ENCODE results near the gene YES1. TPM values are rescaled to one million over a fixed set of nuclear protein-coding genes. Genes with fewer than 3 reads are reported as not detected.

Gene YES1
- total RNA-seq, 4 donors from 2014 or later: 49.4 to 128 (median 96.0) TPM

- Histone ChIP-seq H3K4me3 (no peak overlapping the region), H3K36me3 (no peaks in the 10 kb centered on the region), H3K27me3 (no peaks in the 10 kb centered on the region), H3K4me1 (peaks cover 0 to 13% (median 3%) of the 10 kb centered on the region in 4 donors), H3K9me3 (no peaks in the 10 kb centered on the region), H3K27ac (no peak overlapping the region)
- in situ Hi-C loops (cut with MboI; ENCODE audit: low pct_ligation_motif_present in 1 of 4, low pct_unique_long_range_greater_than_20kb in 1 of 4, low sequenced_read_pairs in 3 of 4) (no loop called here), intact Hi-C loops (cut with DNase I; ENCODE audit: low total_unique reads) (no loop called here)
- 80 to 84% methylated on average over 1 to 2 of the region's 2 CpGs for WGBS, 2 donors (ENCODE audit: low coverage in 1 of 2)
- TF ChIP-seq POLR2A (IDR thresholded peaks at IDR 0.05) (no peak), EP300 (IDR thresholded peaks at IDR 0.05; ENCODE audit: low read depth) (no peak), CTCF (IDR thresholded peaks at IDR 0.05) (no peak), POLR2AphosphoS5 (IDR thresholded peaks at IDR 0.05) (no peak)
- no peak for DNase-seq
Measured at GRCh38 chr18:840516-840915, 28.5 kb upstream of the YES1 start.

- Histone ChIP-seq H3K27me3 (no peaks in the 10 kb centered on the region), H3K27ac (no peak overlapping the region), H3K4me1 (peaks cover 0 to 8% (median 2%) of the 10 kb centered on the region in 4 donors), H3K4me3 (no peak overlapping the region), H3K36me3 (no peaks in the 10 kb centered on the region), H3K9me3 (no peaks in the 10 kb centered on the region)
- intact Hi-C loops (cut with DNase I; ENCODE audit: low total_unique reads) (no loop called here), in situ Hi-C loops (cut with MboI; ENCODE audit: low pct_ligation_motif_present in 1 of 4, low pct_unique_long_range_greater_than_20kb in 1 of 4, low sequenced_read_pairs in 3 of 4) (no loop called here)
- DNase-seq: no peak
- WGBS, 2 donors (ENCODE audit: low coverage in 1 of 2): 50 to 71% methylated on average over 1 of the region's 1 CpG
- TF ChIP-seq POLR2AphosphoS5 (IDR thresholded peaks at IDR 0.05) (no peak), EP300 (IDR thresholded peaks at IDR 0.05; ENCODE audit: low read depth) (no peak), CTCF (IDR thresholded peaks at IDR 0.05) (no peak), POLR2A (IDR thresholded peaks at IDR 0.05) (no peak)
Measured at GRCh38 chr18:840023-840408, 28.0 kb upstream of the YES1 start.

- no peak overlapping the region for H3K27ac ChIP-seq
- no peak overlapping the region for H3K4me3 ChIP-seq
- peaks cover 0 to 3% (median 0%) of the 10 kb centered on the region in 4 donors for H3K4me1 ChIP-seq
- peak; percentile 89 for DNase-seq
- no peaks in the 10 kb centered on the region for H3K27me3 ChIP-seq
- in situ Hi-C loops (cut with MboI; ENCODE audit: low pct_ligation_motif_present in 1 of 4, low pct_unique_long_range_greater_than_20kb in 1 of 4, low sequenced_read_pairs in 3 of 4): loop anchor here in 2 of 4 donors (10.0 kb wide), 2 partner anchors 95 to 215 kb away; no protein-coding TSS in a partner anchor
- 27 to 70% methylated on average over 3 to 12 of the region's 14 CpGs for WGBS, 2 donors (ENCODE audit: low coverage in 1 of 2)
- TF ChIP-seq POLR2AphosphoS5 (IDR thresholded peaks at IDR 0.05): no peak
- TF ChIP-seq POLR2A (IDR thresholded peaks at IDR 0.05): no peak
- TF ChIP-seq EP300 (IDR thresholded peaks at IDR 0.05; ENCODE audit: low read depth): no peak
- peak; percentile 86 to 99 (median 98) for TF ChIP-seq CTCF (IDR thresholded peaks at IDR 0.05)
- intact Hi-C loops (cut with DNase I; ENCODE audit: low total_unique reads): loop anchor here (10.0 kb wide), 1 partner anchor 215 kb away; no protein-coding TSS in a partner anchor
- H3K9me3 ChIP-seq: no peaks in the 10 kb centered on the region
- H3K36me3 ChIP-seq: no peaks in the 10 kb centered on the region
Measured at GRCh38 chr18:839224-840022, 27.4 kb upstream of the YES1 start.

GRCh38 chr18:837922-838321 is 25.9 kb upstream of the YES1 start:
- Histone ChIP-seq H3K4me1 (peaks cover 0 to 3% (median 0%) of the 10 kb centered on the region in 4 donors), H3K27ac (no peak overlapping the region), H3K4me3 (no peak overlapping the region), H3K27me3 (no peaks in the 10 kb centered on the region), H3K9me3 (no peaks in the 10 kb centered on the region), H3K36me3 (no peaks in the 10 kb centered on the region)
- TF ChIP-seq POLR2A (IDR thresholded peaks at IDR 0.05) (no peak), CTCF (IDR thresholded peaks at IDR 0.05) (no peak), EP300 (IDR thresholded peaks at IDR 0.05; ENCODE audit: low read depth) (no peak), POLR2AphosphoS5 (IDR thresholded peaks at IDR 0.05) (no peak)
- 81 to 90% methylated on average over 2 of the region's 2 CpGs for WGBS, 2 donors (ENCODE audit: low coverage in 1 of 2)
- in situ Hi-C loops (cut with MboI; ENCODE audit: low pct_ligation_motif_present in 1 of 4, low pct_unique_long_range_greater_than_20kb in 1 of 4, low sequenced_read_pairs in 3 of 4) (loop anchor here in 2 of 4 donors (10.0 kb wide), 2 partner anchors 93 to 213 kb away; no protein-coding TSS in a partner anchor), intact Hi-C loops (cut with DNase I; ENCODE audit: low total_unique reads) (loop anchor here (10.0 kb wide), 1 partner anchor 213 kb away; no protein-coding TSS in a partner anchor)
- no peak for DNase-seq

All from transverse colon (tissue), 4 donors.